Skeletal muscle tissue (tissue), 4 donors: Measurements from ENCODE around the gene RRP1. TPM values are rescaled to one million over a fixed set of nuclear protein-coding genes. Genes with fewer than 3 reads are reported as not detected.
"Not testable (repeated sequence)": the region's sequence is repeated elsewhere in the genome, so short reads cannot be mapped to it uniquely, and the experiment has no call there.

ENCODE experiments used
- H3K27ac ChIP-seq: one replicate; pipeline ENCODE4 v1.7.0; 2013; ENCODE audit warnings: mild to moderate bottlenecking, low read depth, low read length, inconsistent platforms
- H3K27me3 ChIP-seq, 3 donors: one replicate each; pipeline ENCODE4 v1.7.0; 2013; ENCODE audit warnings: low read length in 3 of 3; ENCODE audit not compliant: control insufficient read depth in 3 of 3, insufficient read depth in 3 of 3
- H3K36me3 ChIP-seq, 3 donors: one replicate each; pipeline ENCODE4 v1.7.0; 2013; ENCODE audit warnings: low read length in 3 of 3; ENCODE audit not compliant: control insufficient read depth in 3 of 3, insufficient read depth in 3 of 3
- H3K4me1 ChIP-seq, 3 donors: one replicate each; pipeline ENCODE4 v1.7.0; 2013; ENCODE audit warnings: low read length in 3 of 3, mild to moderate bottlenecking in 3 of 3; ENCODE audit not compliant: control insufficient read depth in 3 of 3, insufficient read depth in 3 of 3
- H3K4me3 ChIP-seq, 3 donors: one replicate each; pipeline ENCODE4 v1.7.0; 2013; ENCODE audit warnings: low read length in 3 of 3
- H3K9ac ChIP-seq, 3 donors: one replicate each; pipeline ENCODE4 v1.7.0; 2013; ENCODE audit warnings: low read length in 3 of 3, mild to moderate bottlenecking in 3 of 3, moderate library complexity in 2 of 3, low read depth in 1 of 3
- H3K9me3 ChIP-seq, 3 donors: one replicate each; pipeline ENCODE4 v1.7.0; 2013; ENCODE audit warnings: low read length in 3 of 3; ENCODE audit not compliant: control insufficient read depth in 3 of 3
- total RNA-seq: library from RNA; depleted of rRNA; stranded (reverse); fragments of >200 nt; gene quantifications from one replicate; pipeline ENCODE4 v1.2.3, GENCODE V29; 2014
- donor health status: Osteomylitis.

RRP1 gene
- total RNA-seq, 1 donor from 2014 or later = 10.4 TPM

DNA sequence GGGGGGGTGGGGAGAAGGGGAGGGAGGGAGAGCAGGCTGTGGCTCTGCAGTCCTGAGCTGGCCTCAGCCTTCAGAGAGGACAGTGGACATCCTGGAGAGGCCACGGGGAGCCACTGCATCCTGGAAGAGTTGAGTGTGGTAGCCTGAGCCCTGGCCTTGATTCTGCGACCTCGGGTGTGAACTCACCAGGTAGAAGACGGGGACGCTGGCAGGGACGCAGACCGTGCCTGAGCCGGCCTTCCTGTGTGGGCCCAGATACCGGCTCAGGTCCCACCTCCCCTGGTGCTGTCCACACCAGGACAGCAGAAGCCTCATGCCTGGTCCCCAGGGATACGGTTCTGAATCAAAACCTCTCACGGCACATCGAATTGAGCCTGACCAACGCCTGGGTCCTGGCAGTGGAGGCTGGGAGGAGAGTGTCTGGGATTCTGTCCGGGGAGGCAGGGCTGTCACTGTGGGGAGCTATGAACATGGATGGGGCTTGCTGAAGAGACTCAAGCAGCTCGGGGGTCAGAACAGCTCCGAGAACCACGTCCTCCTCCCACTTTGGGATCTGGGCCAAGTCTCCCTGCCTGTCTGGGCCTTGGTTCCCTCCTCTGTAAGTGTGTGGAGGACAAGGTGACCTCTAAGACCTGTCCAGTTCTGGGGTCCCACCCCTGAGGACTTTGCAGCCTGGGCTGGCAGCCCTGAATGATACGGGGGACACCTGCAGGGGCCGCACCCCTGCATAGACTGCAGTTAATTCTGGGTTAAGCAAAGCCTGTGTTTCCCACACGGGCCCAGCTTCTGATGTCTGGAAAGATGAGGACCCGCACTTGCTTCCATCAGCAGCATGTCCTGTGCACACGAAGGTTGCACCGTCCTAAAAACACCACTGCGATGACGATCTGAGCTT is 30.4 kb downstream of the RRP1 start:
- Histone ChIP-seq H3K4me1 (peaks cover 3 to 11% (median 3%) of the 10 kb centered on the region in 3 donors), H3K27me3 (no peaks in the 10 kb centered on the region), H3K9me3 (peaks cover 0 to 5% (median 0%) of the 10 kb centered on the region in 3 donors), H3K9ac (no peak overlapping the region), H3K4me3 (no peak overlapping the region), H3K36me3 (no peaks in the 10 kb centered on the region), H3K27ac (no peak overlapping the region)

DNA sequence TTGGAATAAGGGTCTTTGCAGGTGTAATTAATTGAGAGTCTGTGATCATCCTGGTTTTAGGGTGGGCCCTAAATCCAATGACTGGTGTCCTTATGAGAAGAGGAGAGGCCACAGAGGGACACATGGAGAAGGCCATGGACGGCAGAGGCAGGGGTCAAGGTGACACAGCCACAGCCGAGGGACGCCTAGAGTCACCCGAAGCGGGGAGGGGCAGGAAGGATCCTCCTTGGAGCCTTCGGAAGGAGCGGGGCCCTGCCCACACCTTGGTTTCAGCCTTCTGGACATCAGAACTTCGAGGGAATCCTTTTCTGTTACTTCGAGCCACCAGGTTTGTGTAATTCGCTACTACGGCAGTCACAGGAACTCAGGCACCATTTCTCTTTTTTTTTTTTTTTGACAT is 31.1 kb downstream of the RRP1 start:
- peaks cover 0 to 5% (median 0%) of the 10 kb centered on the region in 3 donors for H3K9me3 ChIP-seq
- no peak overlapping the region for H3K27ac ChIP-seq
- peaks cover 4 to 18% (median 7%) of the 10 kb centered on the region in 3 donors for H3K4me1 ChIP-seq
- H3K36me3 ChIP-seq = no peaks in the 10 kb centered on the region
- H3K27me3 ChIP-seq = no peaks in the 10 kb centered on the region
- H3K4me3 ChIP-seq = no peak overlapping the region
- H3K9ac ChIP-seq = no peak overlapping the region

DNA sequence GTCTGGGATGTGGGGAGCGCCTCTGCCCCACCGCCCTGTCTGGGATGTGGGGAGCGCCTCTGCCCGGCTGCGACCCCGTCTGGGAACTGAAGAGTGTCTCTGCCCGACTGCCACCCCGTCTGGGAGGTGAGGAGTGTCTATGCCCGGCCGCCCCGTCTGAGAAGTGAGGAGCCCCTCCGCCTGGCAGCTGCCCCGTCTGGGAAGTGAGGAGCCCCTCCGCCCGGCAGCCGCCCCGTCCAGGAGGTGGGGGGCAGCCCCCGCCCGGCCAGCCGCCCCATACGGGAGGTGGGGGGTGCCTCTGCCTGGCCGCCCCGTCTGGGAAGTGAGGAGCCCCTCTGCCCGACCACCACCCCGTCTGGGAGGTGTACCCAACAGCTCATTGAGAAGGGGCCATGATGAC is 32.8 kb downstream of the RRP1 start:
- H3K4me3 ChIP-seq, H3K27me3 ChIP-seq, H3K27ac ChIP-seq, H3K9me3 ChIP-seq, H3K36me3 ChIP-seq, H3K9ac ChIP-seq: not testable (repeated sequence)
- peaks cover 19 to 35% (median 22%) of the 10 kb centered on the region in 3 donors for H3K4me1 ChIP-seq

GRCh38 chr21:43822741-43823140 is 33.4 kb downstream of the RRP1 start:
- H3K4me1 ChIP-seq = peaks cover 21 to 32% (median 25%) of the 10 kb centered on the region in 3 donors
- not testable (repeated sequence) for H3K36me3 ChIP-seq, H3K27ac ChIP-seq, H3K9me3 ChIP-seq, H3K4me3 ChIP-seq, H3K27me3 ChIP-seq, H3K9ac ChIP-seq

DNA sequence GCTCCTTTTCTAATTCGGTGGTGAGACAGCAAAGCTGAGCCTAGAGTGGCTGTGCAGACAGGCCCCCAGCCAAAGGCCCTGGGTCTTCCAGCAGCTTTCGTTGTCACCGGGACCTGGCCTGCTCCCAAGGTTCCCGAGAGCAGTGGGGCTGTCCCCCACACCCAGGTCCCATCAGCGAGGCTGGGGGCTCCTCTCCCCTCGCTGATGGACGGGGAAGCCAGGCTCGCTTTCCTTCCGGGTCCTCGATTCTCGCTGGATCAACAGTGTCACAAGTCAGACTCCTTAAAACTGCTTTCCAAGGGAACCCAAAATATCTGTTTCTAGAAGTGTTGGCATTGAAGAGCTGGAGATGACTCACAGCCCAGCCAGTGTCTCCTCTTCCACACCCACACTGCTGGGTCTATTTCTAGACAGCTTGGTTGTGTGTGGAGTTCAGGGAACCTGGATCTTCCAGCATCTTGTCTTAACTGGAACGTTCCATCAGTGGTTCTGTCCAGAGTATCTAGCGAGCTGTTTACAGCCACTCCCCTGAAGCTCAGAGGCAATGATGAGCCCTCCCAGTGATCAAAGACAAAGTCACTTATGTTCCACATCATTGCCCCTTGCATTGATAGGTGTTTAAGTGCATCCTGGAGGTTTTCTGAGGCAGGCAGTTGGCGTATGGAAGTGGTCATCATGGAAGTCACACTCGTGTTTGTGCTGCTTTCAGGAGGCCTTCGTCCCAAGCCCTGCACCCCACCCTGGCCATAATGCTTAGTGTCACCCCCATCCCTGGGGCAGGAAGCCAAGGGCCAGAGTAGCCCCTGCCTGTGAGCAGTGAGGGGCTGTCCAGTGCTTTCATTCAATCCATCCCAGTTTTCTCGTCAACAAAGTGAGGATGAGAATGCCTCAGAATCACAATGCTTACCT is 35.2 kb downstream of the RRP1 start:
- Histone ChIP-seq H3K36me3 (no peaks in the 10 kb centered on the region), H3K27me3 (peaks cover 2 to 9% (median 7%) of the 10 kb centered on the region in 3 donors), H3K27ac (no peak overlapping the region), H3K9ac (no peak overlapping the region), H3K4me1 (peaks cover 21 to 31% (median 25%) of the 10 kb centered on the region in 3 donors), H3K9me3 (no peaks in the 10 kb centered on the region), H3K4me3 (no peak overlapping the region)

GRCh38 chr21:43825242-43825935 is 36.0 kb downstream of the RRP1 start:
- Histone ChIP-seq H3K4me1 (peaks cover 21 to 31% (median 25%) of the 10 kb centered on the region in 3 donors), H3K9ac (no peak overlapping the region), H3K36me3 (no peaks in the 10 kb centered on the region), H3K9me3 (no peaks in the 10 kb centered on the region), H3K27me3 (peaks cover 6 to 14% (median 11%) of the 10 kb centered on the region in 3 donors), H3K27ac (no peak overlapping the region), H3K4me3 (no peak overlapping the region)

- H3K9me3 ChIP-seq = no peaks in the 10 kb centered on the region
- H3K4me3 ChIP-seq = peak overlapping the region in 2 of 3 donors; percentile 22 to 36
- peaks cover 12 to 19% (median 17%) of the 10 kb centered on the region in 3 donors for H3K27me3 ChIP-seq
- H3K27ac ChIP-seq = peak overlapping the region; percentile 58
- H3K36me3 ChIP-seq = no peaks in the 10 kb centered on the region
- peak overlapping the region in 2 of 3 donors; percentile 14 to 76 for H3K9ac ChIP-seq
- peaks cover 21 to 31% (median 25%) of the 10 kb centered on the region in 3 donors for H3K4me1 ChIP-seq
Measured at GRCh38 chr21:43825936-43826622, 36.7 kb downstream of the RRP1 start.

GRCh38 chr21:43826623-43826974 is 37.2 kb downstream of the RRP1 start:
- Histone ChIP-seq H3K9me3 (no peaks in the 10 kb centered on the region), H3K4me1 (peaks cover 21 to 31% (median 25%) of the 10 kb centered on the region in 3 donors), H3K27me3 (peaks cover 16 to 21% (median 19%) of the 10 kb centered on the region in 3 donors), H3K4me3 (peak overlapping the region in 2 of 3 donors; percentile 22 to 36), H3K36me3 (no peaks in the 10 kb centered on the region), H3K27ac (peak overlapping the region; percentile 58), H3K9ac (peak overlapping the region; percentile 43 to 76 (median 59))

- H3K27me3 ChIP-seq = peaks cover 16 to 22% (median 20%) of the 10 kb centered on the region in 3 donors
Measured at GRCh38 chr21:43827015-43827611, 37.7 kb downstream of the RRP1 start.

More at GRCh38 chr21:43827015-43827611, 37.7 kb downstream of the RRP1 start:
- Histone ChIP-seq H3K36me3 (no peaks in the 10 kb centered on the region), H3K27ac (peak overlapping the region; percentile 58), H3K9ac (peak overlapping the region; percentile 43 to 76 (median 59)), H3K4me3 (peak overlapping the region in 2 of 3 donors; percentile 22 to 36), H3K4me1 (peaks cover 21 to 31% (median 25%) of the 10 kb centered on the region in 3 donors), H3K9me3 (no peaks in the 10 kb centered on the region)
